Left ventricle myocardium inferior (tissue), 1 donor: ENCODE data around the gene FBXO7. TPM values are rescaled to one million over a fixed set of nuclear protein-coding genes. Genes with fewer than 3 reads are reported as not detected.

Source experiments
- DNase-seq: peaks from one replicate; pipeline ENCODE4 v3.0.0-alpha.2; 2020
- H3K27ac ChIP-seq: fragments of 200-600 bp; replicated peaks from 2 replicates; pipeline ENCODE4 v1.8.0; 2021
- H3K27me3 ChIP-seq: fragments of 200-600 bp; 2 replicates; pipeline ENCODE4 v1.8.0; 2021; ENCODE audit warnings: low read depth
- H3K36me3 ChIP-seq: fragments of 200-600 bp; 2 replicates; pipeline ENCODE4 v1.8.0; 2021
- H3K4me1 ChIP-seq: fragments of 200-600 bp; 2 replicates; pipeline ENCODE4 v1.8.0; 2021
- H3K4me3 ChIP-seq: fragments of 200-600 bp; 2 replicates; pipeline ENCODE4 v1.8.0; 2021; ENCODE audit warnings: mild to moderate bottlenecking, moderate library complexity
- H3K9me3 ChIP-seq: fragments of 200-600 bp; replicated peaks from 2 replicates; pipeline ENCODE4 v1.8.0; 2021
- CTCF ChIP-seq: fragments of 200-600 bp; IDR thresholded peaks from 2 replicates; pipeline ENCODE4 v1.8.0; 2021; ENCODE audit warnings: antibody characterized with exemption, mild to moderate bottlenecking, borderline replicate concordance
- intact Hi-C: fragments of 100-400 bp; cut with micrococcal nuclease; formaldehyde crosslinking; loops from one replicate; pipeline ENCODE4 v1.11.0; 2022
- total RNA-seq: library from RNA; stranded (reverse); fragmentation: NEBNext Ultra II Directional; extraction: Animal tissue kit (Norgen Biotek cat#: 25700); gene quantifications from one replicate; pipeline ENCODE4 v1.2.1, GENCODE V29; 2021
- donor health status: DM: no; HTN: yes; CAD: no; lungs with severe emphysema.

Gene FBXO7
- total RNA-seq, 1 donor from 2014 or later: 33.5 TPM

DNA sequence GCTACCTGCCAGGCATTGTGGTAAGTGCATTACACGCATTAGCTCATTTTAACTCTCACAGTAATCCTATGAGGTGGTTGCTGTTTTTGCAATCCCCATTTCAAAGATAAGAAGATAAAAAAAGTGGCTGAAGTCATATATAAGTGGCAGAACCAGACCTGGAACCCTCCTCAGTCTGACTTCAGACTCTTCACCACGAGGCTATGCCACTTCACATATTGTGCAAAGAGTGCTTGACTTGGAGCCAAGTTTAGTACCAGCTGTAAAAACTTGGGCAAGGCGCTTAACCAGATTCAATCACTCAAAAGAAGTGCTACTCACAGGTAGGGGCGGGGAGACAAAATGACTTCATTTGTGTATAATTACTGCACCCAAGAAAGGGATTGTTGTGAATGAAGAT is 25.6 kb upstream of the FBXO7 start:
- H3K9me3 ChIP-seq: peaks cover 6% of the 10 kb centered on the region
- DNase-seq: no peak
- no peak overlapping the region for H3K4me3 ChIP-seq
- no peaks in the 10 kb centered on the region for H3K4me1 ChIP-seq
- intact Hi-C loops: no loop called here
- no peak for TF ChIP-seq CTCF
- H3K27me3 ChIP-seq: peaks cover 76% of the 10 kb centered on the region
- H3K36me3 ChIP-seq: no peaks in the 10 kb centered on the region
- no peak overlapping the region for H3K27ac ChIP-seq

DNA sequence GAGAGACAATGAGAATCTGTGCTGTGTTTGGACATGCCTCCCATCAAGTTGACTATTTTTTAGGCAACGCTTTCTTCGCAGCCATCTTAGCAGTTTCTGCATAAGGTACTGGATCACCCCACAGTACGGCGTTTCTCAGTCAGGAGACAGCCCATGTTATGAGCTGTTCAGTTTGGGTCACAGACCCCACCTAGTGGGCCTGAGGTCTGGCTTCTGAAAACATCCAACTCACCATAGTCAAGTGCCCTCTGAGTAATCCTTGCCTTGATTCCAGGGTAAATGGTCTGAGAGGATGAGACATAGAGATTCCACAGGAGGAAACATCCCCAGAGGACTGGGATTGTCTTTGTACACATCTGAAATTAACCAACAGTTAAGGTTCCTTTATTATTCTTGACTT is 17.6 kb upstream of the FBXO7 start:
- H3K27me3 ChIP-seq: peaks cover 84% of the 10 kb centered on the region
- H3K9me3 ChIP-seq: peaks cover 6% of the 10 kb centered on the region
- H3K36me3 ChIP-seq: no peaks in the 10 kb centered on the region
- no peak for DNase-seq
- no peak for TF ChIP-seq CTCF
- no peaks in the 10 kb centered on the region for H3K4me1 ChIP-seq
- intact Hi-C loops: no loop called here
- no peak overlapping the region for H3K4me3 ChIP-seq
- no peak overlapping the region for H3K27ac ChIP-seq

- H3K27ac ChIP-seq: no peak overlapping the region
- DNase-seq: no peak
- peaks cover 95% of the 10 kb centered on the region for H3K27me3 ChIP-seq
- no peak for TF ChIP-seq CTCF
- no peaks in the 10 kb centered on the region for H3K4me1 ChIP-seq
- H3K36me3 ChIP-seq: no peaks in the 10 kb centered on the region
- H3K9me3 ChIP-seq: no peaks in the 10 kb centered on the region
- intact Hi-C loops: no loop called here
- H3K4me3 ChIP-seq: no peak overlapping the region
These were observed 12.2 kb upstream of the FBXO7 start for GRCh38 chr22:32462452-32462851.

- no peaks in the 10 kb centered on the region for H3K9me3 ChIP-seq
- no peak overlapping the region for H3K4me3 ChIP-seq
- no peak for DNase-seq
- intact Hi-C loops: no loop called here
- no peaks in the 10 kb centered on the region for H3K36me3 ChIP-seq
- TF ChIP-seq CTCF: no peak
- H3K4me1 ChIP-seq: no peaks in the 10 kb centered on the region
- peaks cover 68% of the 10 kb centered on the region for H3K27me3 ChIP-seq
- H3K27ac ChIP-seq: no peak overlapping the region
These were observed 8.9 kb upstream of the FBXO7 start for GRCh38 chr22:32465661-32466060.

- intact Hi-C loops: no loop called here
- no peak overlapping the region for H3K27ac ChIP-seq
- no peaks in the 10 kb centered on the region for H3K4me1 ChIP-seq
- no peak for DNase-seq
- H3K4me3 ChIP-seq: no peak overlapping the region
- H3K27me3 ChIP-seq: peaks cover 60% of the 10 kb centered on the region
- H3K36me3 ChIP-seq: no peaks in the 10 kb centered on the region
- no peak for TF ChIP-seq CTCF
- H3K9me3 ChIP-seq: no peaks in the 10 kb centered on the region
These were observed 8.1 kb upstream of the FBXO7 start for GRCh38 chr22:32466496-32466895.

GRCh38 chr22:32469799-32470212 is 4.8 kb upstream of the FBXO7 start:
- Histone ChIP-seq H3K4me1 (peaks cover 16% of the 10 kb centered on the region), H3K9me3 (no peaks in the 10 kb centered on the region), H3K27me3 (peaks cover 27% of the 10 kb centered on the region), H3K4me3 (no peak overlapping the region), H3K27ac (no peak overlapping the region), H3K36me3 (no peaks in the 10 kb centered on the region)
- DNase-seq: no peak
- TF ChIP-seq CTCF: no peak
- intact Hi-C loops: no loop called here
